OCI-LY7 (cell line): Measurements from ENCODE around the gene AIFM2. TPM values are rescaled to one million over a fixed set of nuclear protein-coding genes. Genes with fewer than 3 reads are reported as not detected.
A peak's percentile ranks its signal among the peaks of the same experiment; 100 is the strongest.

Source experiments
- BruUV-seq: library from RNA; stranded (reverse); fragments of 400-500 nt; replicated peaks from 2 replicates; lab custom pipeline; 2021; lab: Mats Ljungman, UMichigan
- CTCF ChIA-PET: fragments of 300-600 bp; sonication (Branson Sonifier 250); formaldehyde crosslinking; loops from one replicate; lab custom pipeline; 2022; ENCODE audit warnings: antibody characterized with exemption; ENCODE audit not compliant: unreplicated experiment; lab: Charles Lee
- POLR2A ChIA-PET: fragments of 300-600 bp; sonication (Branson Sonifier 250); formaldehyde crosslinking; loops from one replicate; lab custom pipeline; 2022; ENCODE audit warnings: antibody characterized with exemption; lab: Charles Lee
- DNase-seq: peaks from one replicate; pipeline ENCODE4 v3.0.0-alpha.2; 2015; ENCODE audit warnings: low spot score
- H2AFZ ChIP-seq: fragments of 200-600 bp; sonication (generic), shearing (Covaris generic); 2 replicates; pipeline ENCODE4 v1.6.1; 2014; ENCODE audit warnings: mild to moderate bottlenecking, antibody characterized with exemption, low read length, moderate library complexity
- H3K27ac ChIP-seq: fragments of 200-600 bp; sonication (generic); 2 replicates; pipeline ENCODE4 v1.5.1; 2014; ENCODE audit warnings: mixed run types, low read depth, mild to moderate bottlenecking, moderate library complexity, low read length, inconsistent platforms; ENCODE audit not compliant: poor library complexity, severe bottlenecking
- H3K36me3 ChIP-seq: fragments of 200-600 bp; sonication (generic); 2 replicates; pipeline ENCODE4 v1.6.1; 2014; ENCODE audit warnings: mild to moderate bottlenecking, antibody characterized with exemption, low read length, moderate library complexity, mixed read lengths; ENCODE audit not compliant: insufficient read depth
- H3K4me1 ChIP-seq: fragments of 200-600 bp; sonication (generic); 2 replicates; pipeline ENCODE4 v1.5.1; 2014; ENCODE audit warnings: mild to moderate bottlenecking, low read length; ENCODE audit not compliant: insufficient read depth, poor library complexity, severe bottlenecking
- H3K4me2 ChIP-seq: fragments of 200-600 bp; sonication (generic); 2 replicates; pipeline ENCODE4 v1.6.1; 2014; ENCODE audit warnings: mild to moderate bottlenecking, low read length
- H3K4me3 ChIP-seq: fragments of 200-600 bp; sonication (generic); 2 replicates; pipeline ENCODE4 v1.5.1; 2014; ENCODE audit warnings: mild to moderate bottlenecking, low read depth, low read length; ENCODE audit not compliant: poor library complexity, severe bottlenecking
- H3K79me2 ChIP-seq: fragments of 200-600 bp; sonication (generic); 2 replicates; pipeline ENCODE4 v1.6.1; 2016; ENCODE audit warnings: low read depth, mild to moderate bottlenecking, low read length, moderate library complexity, mixed read lengths; ENCODE audit not compliant: insufficient read depth
- H3K9me2 ChIP-seq: fragments of 200-600 bp; sonication (generic); 2 replicates; pipeline ENCODE4 v1.6.1; 2016; ENCODE audit warnings: mild to moderate bottlenecking, low read length, mixed read lengths; ENCODE audit not compliant: insufficient read depth
- H3K9me3 ChIP-seq: fragments of 200-600 bp; sonication (generic); 2 replicates; pipeline ENCODE4 v1.6.1; 2014; ENCODE audit warnings: mild to moderate bottlenecking, mixed run types, low read length, mixed read lengths
- H4K20me1 ChIP-seq: fragments of 200-600 bp; sonication (generic); 2 replicates; pipeline ENCODE4 v1.6.1; 2014; ENCODE audit warnings: mild to moderate bottlenecking, antibody characterized with exemption, low read length, moderate library complexity, mixed read lengths; ENCODE audit not compliant: insufficient read depth
- CTCF ChIP-seq: fragments of 200-600 bp; sonication (generic); conservative IDR thresholded peaks from 2 replicates; pipeline ENCODE4 v1.5.1; 2014; ENCODE audit warnings: mild to moderate bottlenecking, antibody characterized with exemption, low read length, moderate library complexity, mixed read lengths
- EZH2phosphoT487 ChIP-seq: fragments of 200-600 bp; sonication (generic); IDR thresholded peaks from 2 replicates; pipeline ENCODE4 v1.6.1; 2018; ENCODE audit warnings: low read depth, borderline replicate concordance, mild to moderate bottlenecking, mixed run types, antibody characterized with exemption, low read length, moderate library complexity, mixed read lengths
- intact Hi-C: fragments of 100-400 bp; cut with micrococcal nuclease; formaldehyde crosslinking; loops from one replicate; pipeline ENCODE4 v1.10.0; 2022; ENCODE audit not compliant: unreplicated experiment
- total RNA-seq, 2 experiments: library from RNA; depleted of rRNA in 1 of 2; stranded (reverse); fragments of >200 nt in 1 of 2; shearing (Covaris generic) in 1 of 2; gene quantifications; 2 replicates each; pipeline ENCODE4 v1.2.3, GENCODE V29; 2014 to 2022

The AIFM2 gene
- total RNA-seq, 2 experiments from 2014 or later, result 1.7 to 2.6 TPM

GRCh38 chr10:70176441-70176840 is 43.8 kb upstream of the AIFM2 start:
- BruUV-seq, result no TSS peak
- no peak overlapping the region for H3K4me3 ChIP-seq
- no peaks in the 10 kb centered on the region; the same call in 1 of the 2 replicates for H3K9me3 ChIP-seq
- no peaks in the 10 kb centered on the region for H4K20me1 ChIP-seq
- H3K36me3 ChIP-seq, result no peaks in the 10 kb centered on the region
- no peak overlapping the region for H3K27ac ChIP-seq
- H2AFZ ChIP-seq, result no peak overlapping the region
- intact Hi-C loops, result no loop called here
- H3K79me2 ChIP-seq, result 0 out of 2 replicates have a peak, but pooled peaks cover under 1% of the 10 kb centered on the region
- no peaks in the 10 kb centered on the region for H3K9me2 ChIP-seq
- no peak overlapping the region for H3K4me2 ChIP-seq
- no peak for DNase-seq
- no peak for TF ChIP-seq CTCF
- no peak for TF ChIP-seq EZH2phosphoT487
- peaks cover 13% of the 10 kb centered on the region for H3K4me1 ChIP-seq
- CTCF ChIA-PET, result no interaction called here
- POLR2A ChIA-PET, result no interaction called here

- Histone ChIP-seq H3K79me2 (peaks cover 5% of the 10 kb centered on the region; the same call in 1 of the 2 replicates), H3K27ac (no peak overlapping the region), H3K4me3 (no peak overlapping the region), H2AFZ (peak overlapping the region; percentile 100; the same call in 1 of the 2 replicates), H3K4me2 (no peak overlapping the region), H3K4me1 (peaks cover 17% of the 10 kb centered on the region), H3K36me3 (no peaks in the 10 kb centered on the region), H3K9me2 (no peaks in the 10 kb centered on the region), H4K20me1 (no peaks in the 10 kb centered on the region), H3K9me3 (no peaks in the 10 kb centered on the region; the same call in 1 of the 2 replicates)
- BruUV-seq, result no TSS peak
- intact Hi-C loops, result no loop called here
- TF ChIP-seq CTCF (no peak), EZH2phosphoT487 (no peak)
- DNase-seq, result no peak
- ChIA-PET POLR2A (interaction anchor here (0.8 to 1.2 kb wide), 3 partner anchors 15 to 314 kb away, joined by 3 to 4 read pairs (median 3); no protein-coding TSS in a partner anchor), CTCF (no interaction called here)
Measured at GRCh38 chr10:70175516-70175915, 42.9 kb upstream of the AIFM2 start.

GRCh38 chr10:70174058-70174741 is 41.6 kb upstream of the AIFM2 start:
- DNase-seq, result peak; percentile 77
- H3K4me3 ChIP-seq, result peak overlapping the region; percentile 35
- TF ChIP-seq EZH2phosphoT487 (no peak), CTCF (no peak)
- H3K36me3 ChIP-seq, result no peaks in the 10 kb centered on the region
- intact Hi-C loops, result no loop called here
- BruUV-seq, result no TSS peak
- CTCF ChIA-PET, result no interaction called here
- H3K27ac ChIP-seq, result peak overlapping the region; percentile 2
- no peaks in the 10 kb centered on the region; the same call in 1 of the 2 replicates for H3K9me3 ChIP-seq
- POLR2A ChIA-PET, result interaction anchor here (0.8 to 1.3 kb wide), 5 partner anchors 15 to 93 kb away, joined by 3 to 9 read pairs (median 3); partner anchors contain the start of gene TYSND1
- H2AFZ ChIP-seq, result peak overlapping the region; percentile 100
- H4K20me1 ChIP-seq, result peaks cover 7% of the 10 kb centered on the region; the same call in 1 of the 2 replicates
- H3K4me2 ChIP-seq, result peak overlapping the region; percentile 60
- peaks cover 16% of the 10 kb centered on the region for H3K79me2 ChIP-seq
- H3K9me2 ChIP-seq, result no peaks in the 10 kb centered on the region
- H3K4me1 ChIP-seq, result peaks cover 18% of the 10 kb centered on the region
